GM19467 (cell line): ENCODE measurements around the gene IGFBP6.

Experiments used
- ATAC-seq: cut with Tn5 transposase; IDR thresholded peaks from one replicate; pipeline ENCODE4 v1.9.1; 2021; ENCODE audit warnings: mild to moderate bottlenecking, moderate library complexity; ENCODE audit not compliant: unreplicated experiment

IGFBP6 gene

GRCh38 chr12:53059434-53060063 is 37.9 kb upstream of the IGFBP6 start:
- no peak for ATAC-seq

DNA sequence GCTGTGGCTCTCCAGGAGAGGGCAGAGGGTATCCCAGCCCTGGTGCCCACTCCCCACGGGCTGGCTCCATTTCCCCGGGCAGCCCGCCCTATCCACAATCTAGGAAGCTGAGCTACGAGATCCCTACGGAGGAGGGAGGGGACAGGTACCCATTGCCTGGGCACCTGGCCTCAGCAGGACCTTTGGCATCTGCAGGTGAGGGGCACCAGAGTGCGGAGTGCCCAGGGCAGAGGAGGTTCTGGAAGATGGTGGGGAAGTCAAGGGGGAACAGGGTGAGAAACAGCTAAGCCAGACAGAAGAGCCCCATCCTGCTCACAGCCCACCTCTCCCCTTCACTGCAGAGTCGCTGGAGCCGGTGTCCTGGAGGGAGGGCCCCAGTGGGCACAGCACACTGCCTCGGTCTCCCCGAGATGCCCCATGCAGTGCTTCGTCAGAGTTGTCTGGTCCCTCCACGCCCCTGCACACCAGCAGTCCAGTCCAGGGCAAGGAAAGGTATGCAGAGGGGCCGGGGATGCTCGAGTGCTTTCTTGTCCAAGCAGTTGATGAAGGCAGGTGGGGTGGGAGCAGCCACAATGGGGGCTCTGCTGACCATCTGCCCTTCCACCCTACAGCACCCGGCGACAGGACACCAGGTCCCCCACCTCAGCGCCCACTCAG is 37.3 kb upstream of the IGFBP6 start:
- no peak for ATAC-seq

DNA sequence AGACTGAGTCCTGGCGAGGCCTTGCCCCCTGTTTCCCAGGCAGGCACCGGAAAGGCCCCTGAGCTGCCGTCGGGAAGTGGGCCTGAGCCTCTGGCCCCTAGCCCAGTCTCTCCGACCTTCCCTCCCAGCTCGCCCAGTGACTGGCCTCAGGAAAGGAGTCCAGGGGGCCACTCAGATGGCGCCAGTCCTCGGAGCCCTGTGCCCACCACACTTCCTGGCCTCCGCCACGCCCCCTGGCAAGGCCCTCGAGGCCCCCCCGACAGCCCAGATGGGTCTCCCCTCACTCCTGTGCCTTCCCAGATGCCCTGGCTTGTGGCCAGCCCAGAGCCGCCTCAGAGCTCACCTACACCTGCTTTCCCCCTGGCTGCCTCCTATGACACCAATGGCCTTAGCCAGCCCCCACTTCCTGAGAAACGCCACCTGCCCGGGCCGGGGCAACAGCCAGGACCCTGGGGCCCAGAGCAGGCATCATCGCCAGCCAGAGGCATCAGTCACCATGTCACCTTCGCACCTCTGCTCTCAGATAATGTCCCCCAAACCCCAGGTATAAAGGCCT is 36.7 kb upstream of the IGFBP6 start:
- no peak for ATAC-seq

DNA sequence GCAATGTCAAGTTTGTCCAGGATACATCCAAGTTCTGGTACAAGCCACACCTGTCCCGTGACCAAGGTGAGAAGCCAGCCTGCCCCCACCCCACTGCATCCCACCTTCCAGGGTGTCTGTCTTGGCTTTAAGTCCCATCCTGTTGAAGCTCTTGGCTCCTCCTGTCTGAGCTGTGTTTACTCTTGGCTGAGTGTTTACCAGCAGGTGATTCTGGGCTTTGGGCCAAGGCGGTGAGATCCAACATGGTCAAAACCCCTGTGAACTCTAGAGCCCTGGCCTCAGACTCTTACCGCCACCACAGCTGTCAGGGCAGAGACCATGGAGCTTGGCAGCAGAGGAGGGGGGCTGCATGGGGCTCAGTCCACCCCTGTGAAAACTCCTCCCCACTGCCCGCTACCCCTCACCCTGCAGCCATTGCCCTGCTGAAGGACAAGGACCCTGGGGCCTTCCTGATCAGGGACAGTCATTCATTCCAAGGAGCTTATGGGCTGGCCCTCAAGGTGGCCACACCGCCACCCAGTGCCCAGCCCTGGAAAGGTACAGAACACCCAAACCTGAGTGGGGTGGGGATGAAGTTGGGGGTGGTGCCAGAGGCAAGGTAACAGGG is 36.0 kb upstream of the IGFBP6 start:
- no peak for ATAC-seq

- no peak for ATAC-seq
Measured at GRCh38 chr12:53062011-53062961, 35.2 kb upstream of the IGFBP6 start.

- no peak for ATAC-seq
Measured at GRCh38 chr12:53062977-53063707, 34.3 kb upstream of the IGFBP6 start.

- ATAC-seq = no peak
Measured at GRCh38 chr12:53063708-53064612, 33.5 kb upstream of the IGFBP6 start.

DNA sequence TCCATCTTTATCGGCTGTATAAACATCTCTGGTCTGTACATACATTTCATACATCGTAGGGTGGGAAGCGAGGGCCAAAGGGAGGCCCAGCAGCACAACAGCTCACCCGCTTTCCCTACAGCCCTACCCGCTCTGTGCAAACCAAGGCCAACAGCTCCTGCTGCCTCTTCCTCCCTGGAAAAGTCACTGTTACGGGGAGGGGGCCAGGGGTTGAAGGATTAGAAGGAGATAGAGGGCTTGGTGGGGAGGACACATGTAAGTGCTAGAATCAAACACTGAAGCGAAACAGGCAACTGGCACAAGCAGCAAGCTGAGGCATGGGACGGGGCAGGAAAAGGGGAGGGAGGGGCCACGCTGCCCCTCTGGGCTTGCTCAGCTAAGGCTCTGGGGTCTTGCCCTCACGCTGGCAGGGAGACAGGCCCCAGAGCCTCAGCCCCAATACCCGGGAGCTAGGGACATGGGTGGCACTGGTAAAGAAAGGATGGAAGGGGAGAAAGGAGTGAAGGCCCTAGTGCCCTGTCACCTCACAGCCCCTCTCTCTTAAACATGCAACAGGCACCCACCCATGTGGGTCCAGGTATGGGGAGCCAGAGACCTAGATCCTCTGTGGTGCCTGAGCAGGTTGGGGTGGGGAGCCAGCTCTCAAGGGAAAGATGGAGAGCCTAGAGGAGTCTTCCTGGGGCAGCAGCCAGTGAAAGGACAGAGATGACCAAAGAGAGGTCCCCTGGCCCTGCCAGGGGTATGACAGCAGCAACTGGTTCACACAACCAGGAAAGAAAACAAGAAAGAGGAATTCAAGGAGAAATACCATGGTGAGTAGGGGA is 32.6 kb upstream of the IGFBP6 start:
- ATAC-seq = no peak

GRCh38 chr12:53065470-53065869 is 32.0 kb upstream of the IGFBP6 start:
- ATAC-seq = no peak

- ATAC-seq = no peak
Measured at GRCh38 chr12:53065975-53066931, 31.2 kb upstream of the IGFBP6 start.

GRCh38 chr12:53067074-53067992 is 30.1 kb upstream of the IGFBP6 start:
- no peak for ATAC-seq

DNA sequence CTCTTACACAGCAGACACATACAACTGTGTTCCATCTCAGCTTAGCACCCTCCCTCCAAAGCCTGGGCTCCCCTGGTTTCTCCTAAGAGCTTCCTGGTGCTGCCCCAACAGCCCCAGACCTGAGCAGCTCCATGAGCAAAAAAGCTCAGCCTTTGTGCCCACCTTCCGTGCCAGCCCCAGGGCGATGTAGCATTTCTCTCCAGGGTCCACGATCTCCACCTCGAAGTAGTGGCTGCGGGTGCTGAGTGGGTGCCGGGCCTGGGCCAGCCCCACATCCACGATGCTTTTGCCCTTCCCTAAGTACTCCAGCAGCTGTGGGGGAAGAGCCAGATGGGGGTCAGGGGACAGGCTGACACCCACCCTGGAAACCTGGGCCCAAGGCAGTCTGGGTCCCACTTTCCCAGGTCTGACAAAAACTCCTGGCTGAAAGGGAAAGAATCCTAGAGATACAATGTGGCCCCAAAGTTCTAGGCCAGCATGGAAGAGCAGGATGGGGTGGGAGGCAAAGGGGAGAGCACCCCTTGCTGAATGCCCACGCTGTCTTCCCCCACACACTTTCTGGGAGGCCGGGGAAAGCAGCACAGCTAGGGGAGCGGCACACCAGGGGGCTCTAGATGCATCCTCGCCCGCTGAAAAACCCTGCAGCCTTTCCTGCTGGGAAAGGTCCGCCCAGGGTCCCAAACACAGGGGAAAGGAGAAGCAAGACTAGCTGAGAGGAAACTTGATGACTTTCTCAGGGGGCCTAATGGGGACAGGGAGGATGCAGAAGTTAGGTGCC is 29.3 kb upstream of the IGFBP6 start:
- ATAC-seq = no peak

DNA sequence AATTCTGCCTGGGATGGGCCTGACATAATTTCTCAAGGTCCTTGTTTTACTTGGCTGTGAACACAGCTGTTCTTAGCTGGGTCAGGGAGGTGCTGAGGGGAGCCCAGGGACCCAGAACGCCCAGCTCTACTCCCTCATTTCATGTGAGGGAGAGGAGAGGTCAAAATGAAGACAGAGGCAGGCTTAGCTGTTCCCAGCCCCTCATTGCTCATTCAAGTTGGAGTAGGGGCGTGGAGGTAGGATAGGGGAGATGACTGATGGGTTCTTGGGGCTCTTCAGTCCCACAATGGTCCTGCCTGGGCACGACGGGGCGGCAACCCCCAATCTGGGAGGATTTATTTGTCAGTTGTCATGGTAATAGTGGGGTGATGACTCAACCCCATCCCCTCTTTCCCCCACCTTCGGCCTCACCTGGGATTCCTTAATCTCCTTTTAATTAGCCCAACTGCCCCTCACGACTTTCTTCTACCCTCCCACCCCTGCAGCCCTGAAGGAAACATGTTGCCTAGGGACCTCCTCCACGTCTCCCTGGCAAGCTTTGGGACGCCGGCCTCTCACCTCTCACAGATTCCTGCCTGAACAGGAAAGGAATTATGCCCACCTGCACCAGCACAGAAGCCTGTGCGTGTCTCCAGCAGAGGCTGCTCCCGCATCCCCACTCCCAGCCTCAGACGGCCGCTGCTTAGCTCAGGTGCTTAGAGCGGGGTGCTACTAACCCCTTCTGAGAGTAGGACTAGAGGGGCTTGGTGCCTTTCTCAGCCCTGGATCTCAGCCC is 28.5 kb upstream of the IGFBP6 start:
- ATAC-seq = no peak

GRCh38 chr12:53069621-53070410 is 27.7 kb upstream of the IGFBP6 start:
- ATAC-seq = no peak
